Caco-2 (cell line): ENCODE results near the gene AFTPH. TPM values are rescaled to one million over a fixed set of nuclear protein-coding genes. Genes with fewer than 3 reads are reported as not detected.

Experiments
- BruUV-seq: library from RNA; stranded (reverse); fragments of 400-500 nt; replicated peaks from 2 replicates; lab custom pipeline; 2021; lab: Mats Ljungman, UMichigan
- CTCF ChIA-PET: fragments of 300-600 bp; sonication (Branson Sonifier 250); formaldehyde crosslinking; loops from one replicate; lab custom pipeline; 2022; ENCODE audit warnings: antibody characterized with exemption; lab: Charles Lee
- POLR2A ChIA-PET: fragments of 300-600 bp; sonication (Branson Sonifier 250); formaldehyde crosslinking; loops from one replicate; lab custom pipeline; 2022; ENCODE audit warnings: antibody characterized with exemption; lab: Charles Lee
- DNase-seq, 2 experiments: peaks; one replicate each; pipeline versions ENCODE4 v3.0.0 to v3.0.0-alpha.2; 2020 to 2022
- H3K27me3 ChIP-seq: replicated peaks from 2 replicates; pipeline ENCODE4 v1.6.0; 2011; ENCODE audit warnings: low read length; ENCODE audit not compliant: control insufficient read depth, insufficient read depth
- H3K36me3 ChIP-seq: 2 replicates; pipeline ENCODE4 v1.5.1; 2011; ENCODE audit warnings: low read length; ENCODE audit not compliant: control insufficient read depth, insufficient read depth
- H3K4me1 ChIP-seq: fragments of 250-450 bp; sonication (Bioruptor Pico); 2 replicates; pipeline ENCODE4 v1.5.1; 2020; ENCODE audit warnings: mild to moderate bottlenecking
- H3K4me3 ChIP-seq: 2 replicates; pipeline ENCODE4 v1.5.1; 2011; ENCODE audit warnings: low read depth, mild to moderate bottlenecking, control low read depth, low read length
- H3K9me3 ChIP-seq: fragments of 250-450 bp; sonication (Bioruptor Pico); 2 replicates; pipeline ENCODE4 v1.5.1; 2020; ENCODE audit warnings: mild to moderate bottlenecking, moderate library complexity
- H3K27ac Mint-ChIP-seq: one replicate; pipeline ENCODE4 v1.8.0; 2022; ENCODE audit warnings: mixed read lengths; ENCODE audit not compliant: unreplicated experiment
- H3K27me3 Mint-ChIP-seq: one replicate; pipeline ENCODE4 v1.8.0; 2022; ENCODE audit warnings: mixed read lengths; ENCODE audit not compliant: insufficient read depth, unreplicated experiment
- H3K36me3 Mint-ChIP-seq: one replicate; pipeline ENCODE4 v1.8.0; 2022; ENCODE audit warnings: mild to moderate bottlenecking, mixed read lengths; ENCODE audit not compliant: insufficient read depth, unreplicated experiment
- H3K4me1 Mint-ChIP-seq: one replicate; pipeline ENCODE4 v1.8.0; 2022; ENCODE audit warnings: low read depth, mixed read lengths; ENCODE audit not compliant: unreplicated experiment
- H3K4me3 Mint-ChIP-seq: one replicate; pipeline ENCODE4 v1.8.0; 2022; ENCODE audit warnings: mild to moderate bottlenecking, moderate library complexity, mixed read lengths; ENCODE audit not compliant: unreplicated experiment
- H3K9me3 Mint-ChIP-seq: one replicate; pipeline ENCODE4 v1.8.0; 2022; ENCODE audit warnings: mixed read lengths; ENCODE audit not compliant: unreplicated experiment
- intact Hi-C: fragments of 100-400 bp; cut with micrococcal nuclease; formaldehyde crosslinking; loops from one replicate; pipeline ENCODE4 v1.10.0; 2022; ENCODE audit not compliant: unreplicated experiment
- total RNA-seq: library from RNA; stranded (reverse); gene quantifications from 2 replicates; pipeline ENCODE4 v1.2.3, GENCODE V29; 2022
- TF ChIP-seq, protein P1 (sequence below), 2 experiments: fragments of 200-600 bp in 1 of 2; IDR thresholded peaks; 1 replicate in 1 of 2; 2 replicates in 1 of 2; pipeline versions ENCODE4 v1.5.1 to v1.8.0; 2011 to 2022; ENCODE audit warnings: antibody characterized with exemption in 1 of 2, control low read depth in 1 of 2, inconsistent platforms in 1 of 2, low read depth in 1 of 2, low read length in 1 of 2, mild to moderate bottlenecking in 1 of 2, moderate library complexity in 1 of 2; ENCODE audit not compliant: insufficient read depth in 1 of 2, severe bottlenecking in 1 of 2, unreplicated experiment in 1 of 2

The AFTPH gene
- total RNA-seq, 1 experiment from 2014 or later = 30.1 TPM

DNA sequence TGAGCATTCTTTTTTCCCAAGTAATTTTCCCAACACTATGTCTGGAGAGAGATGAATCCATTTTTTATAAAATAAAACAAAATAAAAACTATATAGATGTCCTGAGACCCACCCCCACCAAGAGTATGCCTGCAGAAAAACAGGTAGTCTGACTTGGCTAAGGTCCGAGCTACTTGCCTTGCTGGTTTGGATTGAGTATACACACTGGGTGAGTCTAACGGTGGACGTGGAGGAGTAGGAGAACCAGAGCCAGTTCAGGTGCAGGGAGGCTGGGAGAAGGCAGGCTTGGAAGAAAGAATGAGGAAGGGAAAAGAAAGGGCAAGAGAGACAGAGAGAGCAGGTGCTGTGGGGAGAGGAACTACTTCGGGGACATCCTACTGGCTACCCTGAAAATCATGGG, 21.3 kb upstream of the AFTPH start:
- H3K4me1 ChIP-seq = no peaks in the 10 kb centered on the region
- TF ChIP-seq, protein P1, sequence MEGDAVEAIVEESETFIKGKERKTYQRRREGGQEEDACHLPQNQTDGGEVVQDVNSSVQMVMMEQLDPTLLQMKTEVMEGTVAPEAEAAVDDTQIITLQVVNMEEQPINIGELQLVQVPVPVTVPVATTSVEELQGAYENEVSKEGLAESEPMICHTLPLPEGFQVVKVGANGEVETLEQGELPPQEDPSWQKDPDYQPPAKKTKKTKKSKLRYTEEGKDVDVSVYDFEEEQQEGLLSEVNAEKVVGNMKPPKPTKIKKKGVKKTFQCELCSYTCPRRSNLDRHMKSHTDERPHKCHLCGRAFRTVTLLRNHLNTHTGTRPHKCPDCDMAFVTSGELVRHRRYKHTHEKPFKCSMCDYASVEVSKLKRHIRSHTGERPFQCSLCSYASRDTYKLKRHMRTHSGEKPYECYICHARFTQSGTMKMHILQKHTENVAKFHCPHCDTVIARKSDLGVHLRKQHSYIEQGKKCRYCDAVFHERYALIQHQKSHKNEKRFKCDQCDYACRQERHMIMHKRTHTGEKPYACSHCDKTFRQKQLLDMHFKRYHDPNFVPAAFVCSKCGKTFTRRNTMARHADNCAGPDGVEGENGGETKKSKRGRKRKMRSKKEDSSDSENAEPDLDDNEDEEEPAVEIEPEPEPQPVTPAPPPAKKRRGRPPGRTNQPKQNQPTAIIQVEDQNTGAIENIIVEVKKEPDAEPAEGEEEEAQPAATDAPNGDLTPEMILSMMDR (IDR thresholded peaks at IDR 0.05; ENCODE audit: insufficient read depth in 1 of 2, low read depth in 1 of 2, low read length in 1 of 2, severe bottlenecking in 1 of 2, unreplicated experiment in 1 of 2) = no peak
- no TSS peak for BruUV-seq
- no peak overlapping the region for H3K4me3 ChIP-seq
- Mint-ChIP-seq H3K4me3 (no peak overlapping the region), H3K27ac (no peak overlapping the region), H3K36me3 (no peaks in the 10 kb centered on the region), H3K27me3 (peaks cover 7% of the 10 kb centered on the region), H3K9me3 (no peaks in the 10 kb centered on the region), H3K4me1 (no peaks in the 10 kb centered on the region)
- POLR2A ChIA-PET = no interaction called here
- no peaks in the 10 kb centered on the region for H3K9me3 ChIP-seq
- no peaks in the 10 kb centered on the region; the same call in none of the 2 replicates for H3K27me3 ChIP-seq
- CTCF ChIA-PET = interaction anchor here (1.8 kb wide), 1 partner anchor 15 kb away, joined by 4 read pairs; no protein-coding TSS in a partner anchor
- intact Hi-C loops = no loop called here
- no peaks in the 10 kb centered on the region for H3K36me3 ChIP-seq
- DNase-seq = no peak

- H3K4me1 ChIP-seq = no peaks in the 10 kb centered on the region
- POLR2A ChIA-PET = no interaction called here
- H3K27ac Mint-ChIP-seq = no peak overlapping the region
- H3K36me3 Mint-ChIP-seq = no peaks in the 10 kb centered on the region
- no peaks in the 10 kb centered on the region for H3K36me3 ChIP-seq
- peaks cover 3% of the 10 kb centered on the region for H3K27me3 Mint-ChIP-seq
- CTCF ChIA-PET = interaction anchor here (0.9 kb wide), 1 partner anchor 355 kb away, joined by 6 read pairs; no protein-coding TSS in a partner anchor
- no peaks in the 10 kb centered on the region; the same call in none of the 2 replicates for H3K27me3 ChIP-seq
- TF ChIP-seq, protein P1 (IDR thresholded peaks at IDR 0.05; ENCODE audit: insufficient read depth in 1 of 2, low read depth in 1 of 2, low read length in 1 of 2, severe bottlenecking in 1 of 2, unreplicated experiment in 1 of 2) = no peak
- H3K4me3 ChIP-seq = no peak overlapping the region
- no peaks in the 10 kb centered on the region for H3K9me3 ChIP-seq
- H3K4me1 Mint-ChIP-seq = no peaks in the 10 kb centered on the region
- intact Hi-C loops = no loop called here
- no peaks in the 10 kb centered on the region for H3K9me3 Mint-ChIP-seq
- DNase-seq = no peak
- H3K4me3 Mint-ChIP-seq = no peak overlapping the region
- no TSS peak for BruUV-seq
Measured at GRCh38 chr2:64504774-64505720, 19.1 kb upstream of the AFTPH start.

DNA sequence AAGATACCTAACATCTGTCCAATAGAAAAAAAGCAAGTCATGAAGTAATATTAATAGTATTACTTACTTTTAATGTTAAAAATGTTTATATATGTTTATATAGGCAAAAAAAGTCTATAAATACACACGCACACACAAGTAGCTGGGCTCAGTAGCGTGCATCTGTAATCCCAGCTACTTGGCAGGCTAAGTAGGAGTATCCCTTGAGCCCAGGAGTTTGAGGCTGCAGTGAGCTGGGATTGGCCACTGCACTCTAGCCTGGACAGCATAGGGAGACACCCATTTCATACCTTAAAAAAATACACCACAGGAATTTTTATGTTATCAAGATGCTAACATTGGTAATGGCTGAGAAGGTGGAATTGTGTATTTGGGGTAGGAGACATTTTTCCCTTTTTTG, 17.4 kb upstream of the AFTPH start:
- Mint-ChIP-seq H3K36me3 (no peaks in the 10 kb centered on the region), H3K4me3 (no peak overlapping the region), H3K9me3 (no peaks in the 10 kb centered on the region), H3K4me1 (no peaks in the 10 kb centered on the region), H3K27ac (no peak overlapping the region), H3K27me3 (no peaks in the 10 kb centered on the region)
- no peak for DNase-seq
- POLR2A ChIA-PET = no interaction called here
- Histone ChIP-seq H3K36me3 (no peaks in the 10 kb centered on the region), H3K4me1 (no peaks in the 10 kb centered on the region), H3K9me3 (no peaks in the 10 kb centered on the region), H3K4me3 (no peak overlapping the region), H3K27me3 (no peaks in the 10 kb centered on the region; the same call in none of the 2 replicates)
- BruUV-seq = no TSS peak
- TF ChIP-seq, protein P1 (IDR thresholded peaks at IDR 0.05; ENCODE audit: insufficient read depth in 1 of 2, low read depth in 1 of 2, low read length in 1 of 2, severe bottlenecking in 1 of 2, unreplicated experiment in 1 of 2) = no peak
- CTCF ChIA-PET = no interaction called here
- intact Hi-C loops = no loop called here
